GM21619 (cell line): Measurements from ENCODE around the gene METTL13.
"Not testable (repeated sequence)": the region's sequence is repeated elsewhere in the genome, so short reads cannot be mapped to it uniquely, and the experiment has no call there.

ENCODE experiments used
- ATAC-seq: cut with Tn5 transposase; IDR thresholded peaks from one replicate; pipeline ENCODE4 v1.9.1; 2021; ENCODE audit not compliant: unreplicated experiment

METTL13 gene

DNA sequence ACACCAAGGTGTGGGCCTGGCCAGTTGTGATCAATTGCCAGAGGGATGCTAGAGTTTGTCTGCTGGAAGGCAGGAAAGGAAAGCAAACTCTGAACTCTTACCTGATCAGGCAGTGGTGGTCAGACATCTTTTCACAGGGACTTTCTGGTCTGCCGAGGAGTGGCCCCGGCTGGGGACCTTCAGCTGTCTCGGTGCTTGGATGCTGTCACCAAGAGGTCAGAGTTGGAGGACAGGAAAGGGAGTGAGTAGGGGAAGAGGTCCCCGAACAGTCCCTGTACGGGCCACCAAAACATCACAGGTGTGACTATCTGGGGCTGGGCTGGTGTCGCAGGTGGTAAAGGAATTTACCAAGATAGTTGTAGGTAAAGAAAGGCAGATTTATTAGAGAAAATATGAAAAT is 17.7 kb upstream of the METTL13 start:
- no peak for ATAC-seq

DNA sequence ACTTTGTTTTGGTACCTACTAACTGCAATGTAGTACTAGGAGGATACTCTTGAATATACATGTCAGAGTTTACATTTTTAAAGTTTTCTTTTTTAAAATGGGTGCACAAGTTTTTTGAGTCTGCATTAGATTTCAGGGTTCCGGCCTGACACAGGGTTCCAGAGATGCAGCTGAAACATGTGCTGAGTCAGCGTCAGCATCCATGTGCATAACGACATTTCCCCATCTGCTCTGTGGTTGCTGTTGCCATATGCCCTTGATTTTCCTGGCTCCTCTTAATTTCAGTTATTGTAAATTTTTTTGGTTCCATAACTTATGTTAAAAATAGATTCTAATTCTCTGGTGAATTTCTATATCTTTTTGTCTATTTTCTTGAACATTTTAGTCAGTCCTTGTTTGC is 12.3 kb upstream of the METTL13 start:
- no peak for ATAC-seq

DNA sequence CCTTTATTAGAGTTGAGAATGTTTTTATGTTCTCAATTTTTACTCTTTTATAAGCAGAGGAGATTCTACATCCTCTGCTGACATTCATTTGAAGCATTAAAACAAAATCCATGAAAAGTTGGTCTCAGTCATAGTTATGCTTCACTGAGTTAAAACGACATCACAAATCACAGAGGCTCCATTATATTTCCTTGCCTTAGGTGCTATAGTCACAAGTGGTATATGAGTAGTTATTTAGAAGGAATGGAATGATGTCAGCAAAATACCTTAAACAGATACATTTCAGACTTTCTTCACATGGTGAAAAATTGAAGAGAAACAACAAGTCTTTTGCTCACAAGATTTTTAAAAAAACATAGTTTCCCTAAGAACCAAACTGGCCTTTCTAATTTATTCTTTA is 11.7 kb upstream of the METTL13 start:
- ATAC-seq: no peak

DNA sequence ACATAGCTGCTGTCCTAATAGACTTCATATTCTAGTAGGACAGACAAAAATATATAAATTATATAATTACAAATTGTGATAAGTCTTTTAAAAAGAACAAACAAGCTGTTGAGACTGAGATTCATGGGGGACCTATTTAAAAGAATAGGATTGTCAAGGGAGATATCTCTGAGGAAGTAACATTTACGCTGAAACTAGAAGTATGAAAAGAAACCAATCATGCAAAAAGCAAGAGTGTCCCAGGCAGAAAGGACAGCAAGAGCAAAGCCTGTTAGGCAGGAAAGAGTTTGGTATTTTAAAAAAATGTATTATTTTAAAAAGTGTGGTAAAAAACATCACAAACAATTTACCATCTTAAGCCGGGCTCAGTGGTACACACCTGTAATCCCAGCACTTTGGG is 9.1 kb upstream of the METTL13 start:
- ATAC-seq: no peak

DNA sequence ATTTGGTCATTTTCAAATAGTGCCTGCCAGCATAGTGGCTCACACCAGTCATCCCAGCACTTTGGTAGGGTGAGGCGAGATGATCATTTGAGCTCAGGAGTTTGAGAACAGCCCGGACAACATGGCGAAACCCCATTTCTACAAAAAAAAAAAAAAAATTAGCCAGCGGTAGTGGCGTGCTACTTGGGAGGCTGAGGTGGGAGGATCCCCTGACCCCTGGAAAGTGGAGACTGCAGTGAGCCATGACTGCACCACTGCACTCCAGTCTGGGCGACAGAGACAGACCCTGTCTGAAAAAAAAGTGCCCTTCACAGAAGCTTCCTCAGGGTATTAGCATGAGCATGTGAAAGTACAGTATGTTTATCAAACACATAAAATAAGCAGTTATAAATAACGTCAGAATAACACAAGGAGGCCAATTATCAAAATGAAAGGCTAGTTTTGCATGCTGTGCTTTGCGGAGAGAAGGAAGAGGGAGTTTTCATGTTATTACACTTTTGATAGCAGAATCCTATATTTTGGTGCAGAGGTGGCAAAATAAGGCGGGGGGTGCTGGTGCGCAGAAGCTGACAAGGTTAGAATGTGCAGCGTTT is 781 bp upstream of the METTL13 start:
- no peak for ATAC-seq

DNA sequence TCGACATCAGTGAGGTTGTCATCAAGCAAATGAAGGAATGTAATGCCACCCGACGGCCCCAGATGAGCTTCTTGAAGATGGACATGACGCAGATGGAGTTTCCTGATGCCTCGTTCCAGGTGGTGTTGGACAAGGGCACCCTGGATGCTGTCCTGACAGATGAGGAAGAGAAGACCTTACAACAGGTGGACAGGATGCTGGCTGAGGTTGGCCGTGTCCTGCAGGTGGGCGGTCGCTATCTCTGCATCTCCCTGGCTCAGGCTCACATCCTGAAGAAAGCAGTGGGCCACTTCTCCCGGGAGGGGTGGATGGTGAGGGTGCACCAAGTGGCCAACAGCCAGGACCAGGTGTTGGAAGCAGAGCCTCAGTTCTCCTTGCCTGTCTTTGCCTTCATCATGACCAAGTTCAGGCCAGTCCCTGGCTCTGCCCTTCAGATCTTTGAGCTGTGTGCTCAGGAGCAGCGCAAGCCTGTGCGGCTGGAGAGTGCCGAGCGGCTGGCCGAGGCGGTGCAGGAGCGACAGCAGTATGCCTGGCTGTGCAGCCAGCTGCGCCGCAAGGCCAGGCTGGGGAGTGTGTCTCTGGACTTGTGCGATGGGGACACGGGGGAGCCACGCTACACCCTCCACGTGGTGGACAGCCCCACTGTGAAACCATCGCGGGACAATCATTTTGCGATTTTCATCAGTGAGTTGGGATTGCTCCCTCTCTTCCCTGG is 2.5 kb downstream of the METTL13 start:
- ATAC-seq: no peak

DNA sequence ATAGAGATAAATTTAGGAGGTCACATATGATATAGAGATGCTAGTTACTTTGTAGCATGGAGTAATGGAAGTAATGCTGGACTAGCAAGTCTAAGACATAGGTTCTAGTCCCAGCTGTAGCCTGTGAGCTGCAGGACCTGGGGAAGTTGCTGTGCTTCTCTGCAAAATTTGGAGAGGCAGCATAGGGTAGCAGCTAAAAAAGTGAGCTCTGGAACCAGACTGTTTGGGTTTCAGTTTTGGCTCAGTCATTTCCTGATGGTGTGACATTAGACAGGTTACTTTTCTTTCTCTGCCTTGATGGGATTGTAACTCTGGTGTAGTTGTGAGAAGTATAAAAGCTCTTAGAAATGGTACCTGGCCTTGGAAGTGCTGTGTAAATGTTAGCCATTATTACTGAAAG is 3.3 kb downstream of the METTL13 start:
- no peak for ATAC-seq

DNA sequence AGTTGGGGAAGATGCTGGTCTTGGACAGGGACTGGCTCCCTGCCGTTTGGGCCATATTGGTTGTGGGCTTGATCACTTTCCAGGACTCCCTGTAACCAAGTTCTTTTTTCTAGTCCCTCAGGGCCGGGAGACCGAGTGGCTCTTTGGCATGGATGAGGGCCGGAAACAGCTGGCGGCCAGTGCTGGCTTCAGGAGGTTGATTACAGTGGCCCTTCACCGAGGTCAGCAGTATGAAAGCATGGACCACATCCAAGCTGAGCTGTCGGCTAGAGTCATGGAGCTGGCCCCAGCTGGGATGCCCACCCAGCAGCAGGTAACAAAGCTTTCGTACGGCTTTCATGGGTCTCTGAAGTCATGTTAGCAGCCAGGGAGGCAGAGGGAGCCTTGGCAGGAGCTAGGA is 4.3 kb downstream of the METTL13 start:
- no peak for ATAC-seq

DNA sequence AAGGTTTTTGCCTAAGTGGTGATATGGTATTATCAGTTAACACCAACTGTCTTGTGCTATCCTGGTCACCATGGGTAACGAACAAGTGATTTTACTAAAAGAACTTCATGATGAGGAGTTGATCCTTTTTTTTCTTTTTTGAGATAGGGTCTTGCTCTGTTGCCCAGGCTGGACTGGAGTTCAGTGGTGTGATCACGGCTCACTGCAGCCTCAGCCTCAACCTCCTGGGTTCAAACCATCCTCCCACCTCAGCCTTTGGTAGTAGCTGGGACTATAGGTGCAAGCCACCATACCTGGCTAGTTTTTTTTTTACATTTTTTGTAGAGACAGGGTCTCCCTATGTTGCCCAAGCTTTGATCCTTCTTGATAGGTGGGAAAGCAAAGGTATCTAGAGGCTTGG is 5.1 kb downstream of the METTL13 start:
- ATAC-seq: no peak

DNA sequence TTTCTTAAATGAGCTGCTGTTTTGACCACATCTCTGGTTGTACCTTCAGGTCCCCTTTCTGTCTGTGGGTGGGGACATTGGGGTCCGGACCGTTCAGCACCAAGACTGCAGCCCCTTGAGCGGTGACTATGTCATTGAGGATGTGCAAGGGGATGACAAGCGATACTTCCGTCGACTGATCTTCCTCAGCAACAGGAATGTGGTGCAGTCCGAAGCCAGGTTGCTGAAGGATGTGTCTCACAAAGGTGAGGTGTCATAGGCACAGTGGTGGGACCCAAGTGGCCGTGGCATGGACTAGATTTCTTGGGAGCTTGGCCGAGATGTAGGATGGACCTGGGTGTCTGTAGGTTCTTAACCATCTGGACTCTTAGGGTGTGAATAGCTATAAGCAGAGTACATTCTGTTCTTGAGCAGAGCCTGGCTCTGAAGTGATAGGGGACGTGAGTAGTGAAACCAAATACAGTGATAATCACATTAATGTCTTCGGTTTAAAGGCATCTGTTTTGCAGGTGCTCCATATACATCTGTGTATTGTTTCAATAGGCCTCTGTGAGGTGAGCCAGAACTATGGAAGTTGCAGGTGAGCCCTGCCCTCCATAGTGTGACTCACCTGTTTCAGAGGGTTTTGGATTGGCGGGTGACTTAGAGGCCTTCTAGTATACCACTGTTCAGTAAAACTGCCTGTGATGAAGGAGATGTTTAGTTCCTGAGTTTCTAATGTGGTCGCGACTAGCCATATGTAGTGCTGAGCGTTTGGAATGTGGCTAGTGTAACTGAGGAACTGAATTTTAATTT is 6.4 kb downstream of the METTL13 start:
- no peak for ATAC-seq

DNA sequence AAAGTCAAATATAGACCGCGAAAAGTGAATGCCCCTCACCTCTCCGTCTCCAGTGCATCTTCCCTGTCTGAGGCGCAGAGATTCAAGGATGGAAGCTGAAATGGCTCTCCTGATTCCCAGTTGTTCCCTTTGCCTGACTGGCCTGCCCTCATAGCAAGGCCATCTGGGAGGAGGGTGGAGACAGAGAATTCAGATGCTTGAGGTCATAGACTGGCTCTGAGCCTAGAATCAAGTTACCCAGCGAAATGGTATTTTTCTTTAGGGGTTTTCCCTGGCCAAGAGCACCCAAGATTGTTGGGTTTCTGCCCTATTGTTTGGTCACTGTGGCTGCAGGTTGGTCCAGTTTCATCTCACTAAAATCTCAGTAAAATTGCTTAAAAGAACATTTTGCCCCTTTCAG is 7.2 kb downstream of the METTL13 start:
- ATAC-seq: no peak

DNA sequence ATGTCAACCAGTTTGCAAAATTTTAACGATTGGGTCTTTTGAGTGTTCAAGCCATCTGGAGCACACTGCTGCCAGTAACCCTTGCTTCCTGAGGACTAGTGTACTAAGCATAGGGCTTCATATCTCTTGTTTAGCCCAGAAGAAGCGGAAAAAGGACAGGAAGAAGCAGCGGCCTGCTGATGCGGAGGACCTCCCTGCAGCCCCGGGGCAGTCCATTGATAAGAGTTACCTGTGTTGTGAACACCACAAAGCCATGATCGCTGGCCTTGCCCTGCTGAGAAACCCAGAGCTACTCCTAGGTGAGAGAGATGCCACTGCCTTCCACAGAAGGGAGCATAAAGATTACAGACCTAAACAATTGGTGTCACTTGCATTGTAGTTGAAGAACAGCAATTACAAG is 8.9 kb downstream of the METTL13 start:
- ATAC-seq: no peak

DNA sequence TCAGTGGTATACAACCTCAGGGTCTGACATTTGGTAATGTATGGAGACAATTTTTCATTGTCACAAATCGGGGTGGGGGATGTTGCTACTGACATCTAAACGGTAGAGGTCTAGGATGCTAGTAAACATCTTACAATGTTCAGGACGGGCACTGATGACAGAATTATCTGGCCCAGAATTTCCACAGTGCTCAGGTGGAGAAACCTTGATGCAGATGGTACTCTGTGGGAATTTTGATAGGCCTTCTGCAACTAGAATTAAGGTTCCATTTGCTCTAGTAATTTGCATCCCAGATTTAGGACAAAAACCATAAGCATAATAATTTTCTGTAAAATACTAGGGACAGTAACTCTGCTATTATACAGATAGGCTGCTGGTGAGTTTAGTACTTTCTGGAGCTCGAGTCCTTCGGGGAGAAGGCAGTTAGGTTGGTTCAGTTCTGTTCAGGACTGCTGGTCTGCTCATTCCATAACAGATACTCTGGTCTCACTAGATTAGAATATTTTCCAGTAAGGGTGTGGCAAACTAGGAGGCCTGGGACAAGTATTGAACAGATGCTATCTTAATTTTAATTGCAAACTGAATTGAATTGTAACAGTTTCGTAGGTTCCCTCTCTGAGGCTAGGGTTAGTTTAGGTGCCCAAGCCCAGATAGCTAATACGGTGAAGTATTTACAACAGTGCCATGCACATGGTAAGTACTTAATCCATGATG is 11.4 kb downstream of the METTL13 start:
- ATAC-seq: no peak

DNA sequence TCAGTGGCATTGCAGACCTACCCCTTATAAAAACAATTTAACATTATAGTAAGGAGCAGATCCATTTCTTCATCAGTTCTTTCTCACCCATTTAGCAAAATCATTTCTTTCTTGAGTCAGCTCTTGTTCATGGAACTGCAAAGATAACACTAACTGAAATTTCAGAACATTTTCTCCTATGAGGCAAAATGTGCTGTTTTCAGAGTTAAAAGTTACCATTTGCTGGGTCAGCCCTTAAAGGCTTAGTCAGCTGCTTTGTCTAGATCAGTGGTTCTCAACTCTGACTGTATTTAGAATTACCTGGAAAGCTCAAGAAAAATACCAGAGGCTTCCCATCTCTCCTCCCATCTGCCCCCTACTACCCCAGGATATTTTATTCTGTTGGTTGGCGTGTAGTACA is 12.2 kb downstream of the METTL13 start:
- ATAC-seq: no peak

DNA sequence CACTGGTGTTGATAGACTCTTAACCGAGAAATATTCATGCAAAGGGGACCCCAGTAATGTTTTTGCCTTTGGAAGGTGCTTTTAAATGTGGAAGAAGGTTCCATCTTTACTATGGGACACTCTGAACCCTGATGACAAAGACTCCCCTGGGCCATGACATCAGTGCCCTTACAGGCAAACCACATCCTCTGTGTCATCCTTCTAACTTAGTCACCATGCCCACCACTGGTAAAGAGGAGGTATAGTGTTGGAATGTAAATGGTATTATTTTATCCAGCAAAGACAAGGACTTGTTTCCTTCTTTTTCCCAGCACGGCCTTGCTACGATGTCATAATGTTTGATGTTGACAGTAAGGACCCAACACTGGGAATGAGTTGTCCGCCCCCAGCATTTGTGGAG is 12.6 kb downstream of the METTL13 start:
- no peak for ATAC-seq

DNA sequence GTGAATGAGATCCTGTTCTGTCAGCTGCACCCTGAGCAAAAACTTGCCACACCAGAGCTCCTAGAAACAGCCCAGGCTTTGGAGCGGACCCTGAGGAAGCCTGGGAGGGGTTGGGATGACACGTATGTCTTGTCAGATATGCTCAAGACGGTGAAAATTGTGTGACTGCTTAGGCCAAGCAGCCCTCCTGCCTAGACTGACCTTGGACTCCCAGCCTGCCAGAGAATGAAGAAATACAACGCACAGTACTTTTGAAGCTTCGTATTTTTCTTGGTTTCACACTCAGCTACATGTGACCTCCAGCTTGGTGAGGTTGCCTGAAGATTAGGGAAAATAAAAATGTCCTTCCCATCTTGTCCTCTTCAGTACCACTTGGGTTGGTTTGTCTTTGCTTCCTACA is 15.1 kb downstream of the METTL13 start:
- ATAC-seq: no peak

DNA sequence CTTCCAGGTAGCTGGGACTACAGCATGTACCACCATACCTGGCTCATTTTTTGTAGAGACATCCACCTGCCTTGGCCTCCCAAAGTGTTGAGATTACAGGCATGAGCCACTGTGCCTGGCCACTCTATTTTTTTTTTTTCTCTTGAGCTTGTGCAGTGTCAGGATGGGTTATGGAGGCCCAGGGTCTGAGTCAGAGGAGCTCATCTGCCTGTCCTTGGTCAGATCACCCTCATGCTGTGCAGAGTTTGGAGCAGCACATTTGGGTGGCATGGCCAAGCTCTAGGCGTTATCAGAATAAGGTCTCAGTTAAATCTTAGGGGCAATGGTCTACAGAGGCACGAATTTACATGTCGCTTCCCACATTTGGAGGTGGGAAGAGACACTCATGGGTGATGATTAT is 16.9 kb downstream of the METTL13 start:
- ATAC-seq: no peak

DNA sequence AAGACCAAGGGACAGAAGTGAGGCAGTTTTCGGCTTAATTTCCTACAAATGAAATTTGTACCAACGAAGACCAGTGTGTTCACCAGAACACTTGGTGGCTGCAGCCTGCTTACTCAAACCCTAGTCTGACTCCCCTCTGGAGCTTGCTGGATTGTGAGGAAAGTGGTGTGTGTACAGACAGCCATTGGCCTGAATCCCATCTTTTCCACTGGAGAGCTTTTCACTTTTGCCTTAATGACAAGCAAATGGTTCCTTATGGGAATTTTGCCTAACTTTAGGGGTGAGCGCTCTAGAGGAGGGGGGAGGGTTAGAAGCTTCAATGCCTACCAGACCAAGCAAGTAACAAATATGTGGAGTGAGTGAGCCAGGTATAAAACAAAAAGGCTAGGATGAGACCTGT is 17.3 kb downstream of the METTL13 start:
- ATAC-seq: no peak

DNA sequence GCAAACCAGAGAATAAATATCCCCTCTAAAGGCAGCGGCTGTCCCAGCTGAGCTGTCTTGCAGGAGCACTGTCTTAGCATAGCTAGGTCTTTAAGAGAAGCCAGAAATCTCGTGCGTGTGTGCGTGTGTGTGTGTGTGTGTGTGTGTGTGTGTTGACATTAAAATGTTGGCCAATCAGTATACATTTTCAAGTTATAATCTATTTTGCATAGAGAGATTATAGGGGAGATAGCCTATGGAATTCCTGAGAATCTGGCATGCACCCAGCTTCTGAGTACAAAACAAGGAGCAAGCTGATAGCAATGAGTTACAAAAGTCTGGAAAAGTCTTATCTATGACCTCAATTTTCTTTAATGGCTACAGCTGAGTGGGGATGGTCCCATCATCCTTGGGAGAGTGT is 17.7 kb downstream of the METTL13 start:
- no peak for ATAC-seq

DNA sequence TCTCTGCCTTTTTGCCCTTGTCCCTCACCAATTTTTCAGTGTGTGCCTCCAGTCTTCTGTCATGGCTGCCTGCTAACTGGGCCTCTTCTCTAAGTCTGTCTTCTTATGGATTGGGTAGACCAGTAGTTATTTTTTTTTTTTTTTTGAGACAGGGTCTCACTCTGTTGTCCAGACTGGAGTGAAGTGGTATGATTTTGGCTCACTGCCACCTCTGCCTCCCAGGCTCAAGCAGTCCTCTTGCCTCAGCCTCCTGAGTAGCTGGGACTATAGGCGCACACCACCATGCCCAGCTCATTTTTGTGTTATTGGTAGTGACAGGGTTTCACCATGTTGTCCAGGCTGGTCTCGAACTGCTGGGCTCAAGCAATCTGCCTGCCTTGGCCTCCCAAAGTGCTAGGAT is 18.2 kb downstream of the METTL13 start:
- ATAC-seq: not testable (repeated sequence)

DNA sequence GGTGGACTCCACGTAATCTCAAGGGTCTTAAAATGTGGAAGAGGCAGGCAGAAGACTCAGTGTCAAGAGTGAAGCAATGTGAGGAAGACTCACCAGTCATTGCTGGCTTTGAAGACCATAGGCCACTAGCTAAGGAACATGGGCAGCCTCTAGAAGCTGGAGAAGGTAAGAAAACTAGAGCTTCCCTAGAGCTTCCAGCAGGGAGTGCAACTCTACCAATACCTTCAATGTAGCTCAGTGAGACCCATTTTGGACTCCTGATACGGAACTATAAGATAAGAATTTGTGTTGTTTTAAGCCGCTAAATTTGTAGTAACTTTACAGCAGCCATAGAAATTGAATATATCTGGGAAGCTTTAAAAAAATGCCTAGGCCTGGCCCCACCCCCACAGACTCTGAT is 18.9 kb downstream of the METTL13 start:
- no peak for ATAC-seq

DNA sequence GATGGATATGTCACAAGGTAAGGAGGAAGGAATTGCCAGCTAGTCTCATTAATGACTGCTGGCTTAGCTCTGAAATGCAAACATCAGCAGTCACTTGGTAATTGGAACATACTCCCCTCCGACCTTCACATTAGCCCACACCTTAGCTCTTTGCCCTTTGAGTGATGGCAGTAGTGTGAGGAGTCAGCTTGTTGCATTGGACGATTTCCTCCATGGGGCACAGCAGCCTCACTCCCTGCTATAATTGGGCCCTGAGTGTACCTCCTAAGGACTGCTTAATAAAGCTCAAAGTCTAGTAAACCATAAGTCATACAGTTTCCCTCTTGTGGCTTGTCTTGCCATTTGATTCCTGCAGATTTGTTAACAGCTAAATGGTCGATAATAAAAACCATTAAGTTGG is 19.4 kb downstream of the METTL13 start:
- ATAC-seq: no peak
